LNCaP clone FGC (cell line): ENCODE measurements around the gene PDPR.
"Not testable (repeated sequence)": the region's sequence is repeated elsewhere in the genome, so short reads cannot be mapped to it uniquely, and the experiment has no call there.

Source experiments
- DNase-seq: peaks from one replicate; pipeline ENCODE4 v3.0.0-alpha.2; 2011; ENCODE audit warnings: low read depth
- H3K4me3 ChIP-seq: 2 replicates; pipeline ENCODE4 v1.5.1; 2011; ENCODE audit warnings: mild to moderate bottlenecking, low read depth, low read length, control low read depth
- TF ChIP-seq, protein P1 (sequence below): IDR thresholded peaks from 2 replicates; pipeline ENCODE4 v1.5.1; 2012; ENCODE audit warnings: mild to moderate bottlenecking; ENCODE audit not compliant: control insufficient read depth, insufficient read depth; ENCODE audit errors: extremely low read depth

Gene PDPR

DNA sequence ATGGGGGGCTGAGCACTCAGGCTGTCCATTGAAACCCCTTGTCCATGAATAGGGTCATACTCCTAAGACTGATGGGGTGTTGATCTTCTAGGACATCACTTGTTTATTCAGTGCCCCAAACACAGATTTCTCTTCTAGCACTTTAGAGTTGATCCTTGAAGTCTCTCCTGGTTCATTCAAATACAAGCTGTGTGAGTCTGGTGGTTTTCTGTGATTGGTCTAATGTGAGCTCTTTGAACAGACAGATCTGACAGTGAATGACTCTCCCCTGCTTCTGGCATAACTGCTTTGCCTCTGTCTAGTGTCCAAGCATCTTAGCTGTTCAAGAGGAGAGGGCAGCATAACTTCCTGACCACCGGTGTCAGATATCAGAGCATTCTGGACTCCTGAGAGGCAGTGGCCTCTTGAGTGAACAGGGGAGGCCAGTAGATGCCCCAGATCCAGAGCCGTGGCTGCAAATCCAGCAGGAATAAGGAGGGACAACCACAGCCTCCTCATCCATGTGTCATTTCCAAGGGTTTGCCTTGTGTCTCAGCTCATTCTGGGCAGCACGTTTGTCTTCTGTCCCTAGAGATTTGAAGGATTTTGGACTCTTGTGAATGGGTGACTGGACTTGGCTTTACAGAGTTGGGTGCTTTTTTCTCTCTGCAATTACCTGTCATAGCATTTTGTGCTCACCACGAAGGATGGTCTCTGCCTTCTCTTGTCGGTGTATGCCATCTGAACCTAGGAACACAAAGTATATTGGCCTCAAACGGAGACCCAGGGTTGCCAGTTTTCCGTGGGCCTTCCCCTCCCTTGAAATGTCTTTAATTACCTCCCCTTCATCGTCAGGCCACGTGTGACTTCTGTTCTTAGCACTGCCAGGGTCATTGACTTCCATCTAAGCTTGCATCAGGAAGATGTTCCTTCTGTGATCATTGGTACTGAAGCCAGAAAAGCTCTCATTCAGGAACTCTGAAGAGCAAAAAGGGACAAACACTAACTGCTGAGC is 45.5 kb downstream of the PDPR start:
- TF ChIP-seq, protein P1, sequence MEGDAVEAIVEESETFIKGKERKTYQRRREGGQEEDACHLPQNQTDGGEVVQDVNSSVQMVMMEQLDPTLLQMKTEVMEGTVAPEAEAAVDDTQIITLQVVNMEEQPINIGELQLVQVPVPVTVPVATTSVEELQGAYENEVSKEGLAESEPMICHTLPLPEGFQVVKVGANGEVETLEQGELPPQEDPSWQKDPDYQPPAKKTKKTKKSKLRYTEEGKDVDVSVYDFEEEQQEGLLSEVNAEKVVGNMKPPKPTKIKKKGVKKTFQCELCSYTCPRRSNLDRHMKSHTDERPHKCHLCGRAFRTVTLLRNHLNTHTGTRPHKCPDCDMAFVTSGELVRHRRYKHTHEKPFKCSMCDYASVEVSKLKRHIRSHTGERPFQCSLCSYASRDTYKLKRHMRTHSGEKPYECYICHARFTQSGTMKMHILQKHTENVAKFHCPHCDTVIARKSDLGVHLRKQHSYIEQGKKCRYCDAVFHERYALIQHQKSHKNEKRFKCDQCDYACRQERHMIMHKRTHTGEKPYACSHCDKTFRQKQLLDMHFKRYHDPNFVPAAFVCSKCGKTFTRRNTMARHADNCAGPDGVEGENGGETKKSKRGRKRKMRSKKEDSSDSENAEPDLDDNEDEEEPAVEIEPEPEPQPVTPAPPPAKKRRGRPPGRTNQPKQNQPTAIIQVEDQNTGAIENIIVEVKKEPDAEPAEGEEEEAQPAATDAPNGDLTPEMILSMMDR, result no peak
- DNase-seq, result no peak
- no peak overlapping the region for H3K4me3 ChIP-seq

GRCh38 chr16:70160388-70160787 is 46.3 kb downstream of the PDPR start:
- no peak for DNase-seq
- no peak overlapping the region for H3K4me3 ChIP-seq
- TF ChIP-seq, protein P1, result no peak

GRCh38 chr16:70160821-70161220 is 46.7 kb downstream of the PDPR start:
- H3K4me3 ChIP-seq, result no peak overlapping the region
- TF ChIP-seq, protein P1, result no peak

GRCh38 chr16:70161350-70161749 is 47.2 kb downstream of the PDPR start:
- DNase-seq, result no peak
- no peak overlapping the region for H3K4me3 ChIP-seq

More at GRCh38 chr16:70160821-70161220, 46.7 kb downstream of the PDPR start:
- no peak for DNase-seq

GRCh38 chr16:70162041-70162451 is 47.9 kb downstream of the PDPR start:
- TF ChIP-seq, protein P1, result no peak
- no peak overlapping the region for H3K4me3 ChIP-seq
- no peak for DNase-seq

More at GRCh38 chr16:70161350-70161749, 47.2 kb downstream of the PDPR start:
- TF ChIP-seq, protein P1, result no peak

- TF ChIP-seq, protein P1, result no peak
- DNase-seq, result no peak
- H3K4me3 ChIP-seq, result no peak overlapping the region
Observed at GRCh38 chr16:70163596-70163995, 49.5 kb downstream of the PDPR start.

GRCh38 chr16:70166688-70167087 is 52.6 kb downstream of the PDPR start:
- H3K4me3 ChIP-seq, DNase-seq: not testable (repeated sequence)

GRCh38 chr16:70173212-70173837 is 59.2 kb downstream of the PDPR start, which contains the start of gene CLEC18C:
Gene CLEC18C, plus strand, starts transcription at chr16:70173787. Its CDS starts 492 bp downstream, at chr16:70174279.
- H3K4me3 ChIP-seq, DNase-seq: not testable (repeated sequence)

GRCh38 chr16:70173916-70174315 is 59.8 kb downstream of the PDPR start:
- H3K4me3 ChIP-seq, DNase-seq: not testable (repeated sequence)

GRCh38 chr16:70174387-70174932 is 60.3 kb downstream of the PDPR start:
- DNase-seq, H3K4me3 ChIP-seq: not testable (repeated sequence)
